ENCODE data around the gene USO1. TPM values are rescaled to one million over a fixed set of nuclear protein-coding genes. Genes with fewer than 3 reads are reported as not detected.
"Not testable (repeated sequence)": the region's sequence is repeated elsewhere in the genome, so short reads cannot be mapped to it uniquely, and the experiment has no call there.

USO1 gene
- total RNA-seq, 4 donors from 2014 or later: 61.0 to 103 (median 74.4) TPM

- DNase-seq (ENCODE audit: extremely low spot score): no peak
- H3K9me3 ChIP-seq: no peaks in the 10 kb centered on the region
- H3K27me3 ChIP-seq: no peaks in the 10 kb centered on the region
- intact Hi-C loops (cut with DNase I): loop anchor here (5.0 kb wide), 1 partner anchor 32 kb away; no protein-coding TSS in a partner anchor
- TF ChIP-seq EP300 (IDR thresholded peaks at IDR 0.05) (no peak), POLR2AphosphoS5 (IDR thresholded peaks at IDR 0.05) (no peak), CTCF (IDR thresholded peaks at IDR 0.05) (no peak), POLR2A (IDR thresholded peaks at IDR 0.05; ENCODE audit: low read depth) (no peak)
- H3K27ac ChIP-seq (replicated peaks in 1 of 4): no peak overlapping the region
- no peak overlapping the region for H3K4me3 ChIP-seq
- WGBS: 90% methylated on average over 3 of the region's 3 CpGs
- no peaks in the 10 kb centered on the region for H3K36me3 ChIP-seq
- peaks cover 0 to 1% (median under 1%) of the 10 kb centered on the region in 4 donors for H3K4me1 ChIP-seq
These were observed 44.4 kb upstream of the USO1 start for GRCh38 chr4:75679876-75680575.

GRCh38 chr4:75683482-75684155, 40.8 kb upstream of the USO1 start:
- Histone ChIP-seq H3K9me3 (no peaks in the 10 kb centered on the region), H3K4me3 (no peak overlapping the region), H3K27me3 (no peaks in the 10 kb centered on the region), H3K27ac (replicated peaks in 1 of 4) (no peak overlapping the region), H3K36me3 (no peaks in the 10 kb centered on the region), H3K4me1 (peaks cover 4 to 14% (median 13%) of the 10 kb centered on the region in 4 donors)
- no peak for DNase-seq (ENCODE audit: extremely low spot score)
- WGBS: 97% methylated on average over 6 of the region's 6 CpGs
- intact Hi-C loops (cut with DNase I): no loop called here
- TF ChIP-seq POLR2AphosphoS5 (IDR thresholded peaks at IDR 0.05): no peak
- TF ChIP-seq CTCF (IDR thresholded peaks at IDR 0.05): no peak
- no peak for TF ChIP-seq EP300 (IDR thresholded peaks at IDR 0.05)
- TF ChIP-seq POLR2A (IDR thresholded peaks at IDR 0.05; ENCODE audit: low read depth): no peak

- H3K4me3 ChIP-seq: no peak overlapping the region
- no peaks in the 10 kb centered on the region for H3K27me3 ChIP-seq
- intact Hi-C loops (cut with DNase I): no loop called here
- no peaks in the 10 kb centered on the region for H3K9me3 ChIP-seq
- peak overlapping the region in 1 of 4 donors; percentile 44 for H3K27ac ChIP-seq (replicated peaks in 1 of 4)
- peaks cover 4 to 14% (median 13%) of the 10 kb centered on the region in 4 donors for H3K4me1 ChIP-seq
- TF ChIP-seq CTCF (IDR thresholded peaks at IDR 0.05) (no peak), POLR2A (IDR thresholded peaks at IDR 0.05; ENCODE audit: low read depth) (no peak), EP300 (IDR thresholded peaks at IDR 0.05) (no peak)
- DNase-seq (ENCODE audit: extremely low spot score): no peak
- no peaks in the 10 kb centered on the region for H3K36me3 ChIP-seq
- 30% methylated on average over 2 of the region's 2 CpGs for WGBS
These were observed 38.7 kb upstream of the USO1 start for GRCh38 chr4:75685546-75686189.

GRCh38 chr4:75686346-75686745, 38.0 kb upstream of the USO1 start:
- peaks cover 4 to 14% (median 13%) of the 10 kb centered on the region in 4 donors for H3K4me1 ChIP-seq
- H3K27ac ChIP-seq (replicated peaks in 1 of 4): peak overlapping the region in 1 of 4 donors; percentile 44
- TF ChIP-seq CTCF (IDR thresholded peaks at IDR 0.05) (no peak), POLR2AphosphoS5 (IDR thresholded peaks at IDR 0.05) (no peak), EP300 (IDR thresholded peaks at IDR 0.05) (no peak)
- DNase-seq (ENCODE audit: extremely low spot score): no peak
- no peaks in the 10 kb centered on the region for H3K27me3 ChIP-seq
- no peak overlapping the region for H3K4me3 ChIP-seq
- H3K9me3 ChIP-seq: no peaks in the 10 kb centered on the region
- WGBS: 54% methylated on average over 3 of the region's 3 CpGs
- no peaks in the 10 kb centered on the region for H3K36me3 ChIP-seq
- intact Hi-C loops (cut with DNase I): no loop called here

- DNase-seq (ENCODE audit: extremely low spot score); H3K9me3 ChIP-seq; H3K27me3 ChIP-seq; H3K36me3 ChIP-seq; H3K4me3 ChIP-seq; intact Hi-C loops (cut with DNase I); H3K27ac ChIP-seq (replicated peaks in 1 of 4): not testable (repeated sequence)
- peaks cover 4 to 14% (median 13%) of the 10 kb centered on the region in 4 donors for H3K4me1 ChIP-seq
- WGBS: 100% methylated on average over 1 of the region's 1 CpG
These were observed 37.3 kb upstream of the USO1 start for GRCh38 chr4:75687125-75687524.

GRCh38 chr4:75692066-75692465, 32.3 kb upstream of the USO1 start:
- H3K9me3 ChIP-seq; H3K27ac ChIP-seq (replicated peaks in 1 of 4); H3K27me3 ChIP-seq; H3K36me3 ChIP-seq; H3K4me3 ChIP-seq; intact Hi-C loops (cut with DNase I); DNase-seq (ENCODE audit: extremely low spot score): not testable (repeated sequence)
- H3K4me1 ChIP-seq: peaks cover 4 to 22% (median 10%) of the 10 kb centered on the region in 4 donors
- WGBS: 94% methylated on average over 5 of the region's 5 CpGs
